GM21529 (cell line): ENCODE measurements around the gene PKMYT1.
A peak's percentile ranks its signal among the peaks of the same experiment; 100 is the strongest.

Experiments
- ATAC-seq: cut with Tn5 transposase; IDR thresholded peaks from one replicate; pipeline ENCODE4 v1.9.1; 2021; ENCODE audit not compliant: unreplicated experiment

Gene PKMYT1

DNA sequence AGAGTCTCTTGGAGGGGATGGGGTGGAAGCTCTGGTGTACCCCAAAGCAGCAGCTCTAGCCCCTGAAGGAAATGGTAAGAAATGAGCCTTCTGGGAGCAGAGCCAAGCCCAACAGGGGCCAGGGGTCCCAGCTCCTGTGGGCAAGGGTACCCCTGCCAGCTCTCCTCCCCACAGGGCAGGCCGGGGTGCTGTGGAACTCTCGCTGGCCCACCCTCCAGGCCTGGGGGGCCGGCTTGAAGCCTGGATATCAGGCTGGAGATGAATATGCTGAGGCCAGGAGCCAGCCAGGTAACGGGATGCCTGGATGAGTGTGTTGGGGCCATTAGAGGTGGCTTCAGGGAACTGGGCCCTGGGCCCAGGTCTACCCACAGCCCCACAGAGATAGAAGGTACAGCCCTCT lies 20.3 kb upstream of the PKMYT1 start:
- no peak for ATAC-seq

DNA sequence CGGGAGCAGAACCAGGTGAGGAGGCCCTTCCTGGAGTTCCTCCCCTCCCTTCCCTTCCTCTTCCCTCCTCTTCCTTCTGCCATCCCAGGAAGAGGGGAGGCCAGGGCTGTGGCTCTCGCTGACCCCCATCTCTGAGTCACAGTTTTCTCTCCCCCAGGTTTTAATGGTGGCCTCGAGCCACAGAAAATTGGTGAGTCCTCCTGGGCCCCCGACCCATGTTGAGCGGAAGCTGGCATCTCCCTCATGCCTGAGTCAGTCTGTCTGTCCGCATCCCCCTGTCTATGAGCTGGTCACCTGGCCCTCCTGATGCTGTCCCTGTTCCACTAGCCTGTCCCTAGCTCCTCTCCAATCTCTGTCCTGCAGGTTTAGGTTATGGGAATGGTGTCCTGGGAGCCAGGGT lies 19.7 kb upstream of the PKMYT1 start:
- ATAC-seq: no peak

DNA sequence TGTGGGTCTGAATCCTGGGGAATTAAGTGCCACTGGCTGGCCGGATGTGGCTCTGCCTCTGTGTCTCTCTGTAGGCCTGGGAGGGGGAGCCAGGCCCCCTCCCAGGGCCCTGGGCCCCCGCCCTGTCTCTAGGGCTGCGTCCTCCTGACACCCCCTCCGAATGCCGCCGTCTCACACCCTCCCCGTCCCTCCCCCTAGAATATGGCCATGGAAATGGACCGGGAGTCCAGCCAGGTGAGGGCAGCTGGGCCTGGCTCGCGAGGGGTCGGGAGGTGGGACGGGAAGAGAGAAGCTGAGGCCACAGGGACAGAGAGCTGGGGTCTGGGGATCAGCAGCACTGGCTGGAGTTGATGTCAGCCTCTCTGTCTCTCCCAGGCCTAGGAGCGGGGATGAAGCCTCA lies 16.1 kb upstream of the PKMYT1 start:
- no peak for ATAC-seq

DNA sequence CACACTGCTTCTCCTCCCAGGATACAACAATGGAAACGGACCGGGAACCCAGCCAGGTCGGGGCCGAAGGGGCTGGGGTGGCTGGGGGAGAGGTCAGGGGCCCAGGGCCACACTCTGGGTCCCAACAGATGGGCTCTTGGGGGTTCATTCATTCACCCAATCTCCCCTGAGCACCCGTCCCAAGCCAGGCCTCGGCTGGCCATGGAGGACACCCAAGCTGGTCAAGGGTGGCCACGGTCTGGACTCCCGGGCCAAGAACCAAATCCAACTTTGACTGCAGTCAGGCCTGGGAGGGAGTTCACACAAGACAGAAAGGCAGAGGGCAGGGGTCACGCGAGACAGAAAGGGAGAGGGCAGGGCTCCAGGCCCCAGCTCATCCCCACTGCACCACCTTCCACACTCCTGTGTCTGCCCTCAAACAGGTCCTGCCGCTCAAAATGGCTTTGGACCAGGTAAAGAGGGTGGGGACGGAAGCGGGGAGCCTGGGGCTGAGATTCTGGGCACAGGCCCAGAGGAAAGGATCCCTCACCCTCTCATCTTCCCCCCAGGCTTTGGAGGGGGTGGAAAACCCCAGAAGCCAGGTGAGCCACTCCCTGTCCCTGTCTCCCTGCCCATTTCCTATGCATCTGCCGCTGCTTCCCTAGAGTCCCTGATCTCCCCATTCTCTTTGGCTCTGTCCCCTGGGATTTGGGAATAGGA lies 12.3 kb upstream of the PKMYT1 start:
- no peak for ATAC-seq

DNA sequence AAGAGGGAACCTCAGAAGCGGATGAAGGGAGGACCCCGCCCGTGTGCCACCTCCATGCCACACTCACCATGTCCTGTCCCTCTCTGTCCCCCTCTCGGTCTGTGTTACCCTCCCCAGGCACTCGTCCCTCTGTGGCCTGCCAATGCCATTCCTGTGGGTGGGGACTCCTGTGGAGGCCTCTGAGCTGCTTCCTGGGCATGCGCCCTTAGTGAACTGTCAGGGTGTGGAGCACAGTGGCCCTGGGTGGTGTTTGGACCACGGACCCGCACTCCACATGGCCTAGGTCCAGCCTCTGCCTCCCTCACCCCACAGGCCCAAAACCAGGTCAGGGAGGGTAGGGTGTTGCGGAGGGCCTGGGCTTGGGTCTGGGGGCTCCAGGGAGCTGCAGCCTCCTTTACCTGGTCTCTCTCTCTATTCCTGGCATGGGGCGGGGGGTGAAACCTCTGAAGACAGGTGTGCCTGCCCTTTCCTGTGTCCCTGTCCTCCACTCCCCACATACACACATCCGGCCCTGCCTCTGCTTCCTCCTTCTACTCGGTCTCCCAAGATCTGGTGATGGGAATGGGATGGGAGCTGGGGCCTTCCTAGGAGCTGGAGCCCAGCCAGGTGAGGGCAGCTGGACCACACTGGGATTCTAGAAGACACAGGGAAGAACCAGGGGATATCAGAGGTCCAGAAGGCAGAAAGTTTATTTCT lies 11.5 kb upstream of the PKMYT1 start:
- no peak for ATAC-seq

DNA sequence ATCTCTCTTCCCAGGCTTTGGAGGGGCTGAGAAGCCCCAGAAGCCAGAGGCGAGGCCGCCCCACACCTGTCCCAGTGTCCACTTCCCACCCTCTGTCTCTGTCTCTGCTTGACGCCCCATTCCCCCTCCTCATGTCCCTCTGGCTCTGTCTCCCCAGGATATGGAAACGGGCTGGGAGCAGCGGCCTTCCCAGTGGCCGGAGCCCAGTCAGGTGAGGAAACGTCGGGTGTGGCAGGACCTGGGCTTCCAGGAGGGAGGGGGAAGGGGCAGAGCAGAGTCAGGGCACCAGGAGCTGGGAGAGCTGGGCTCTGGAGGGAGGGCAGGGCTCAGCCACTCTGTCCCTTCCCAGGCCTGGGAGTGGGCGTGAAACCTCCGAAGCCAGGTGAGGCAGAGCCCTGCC lies 10.6 kb upstream of the PKMYT1 start:
- no peak for ATAC-seq

DNA sequence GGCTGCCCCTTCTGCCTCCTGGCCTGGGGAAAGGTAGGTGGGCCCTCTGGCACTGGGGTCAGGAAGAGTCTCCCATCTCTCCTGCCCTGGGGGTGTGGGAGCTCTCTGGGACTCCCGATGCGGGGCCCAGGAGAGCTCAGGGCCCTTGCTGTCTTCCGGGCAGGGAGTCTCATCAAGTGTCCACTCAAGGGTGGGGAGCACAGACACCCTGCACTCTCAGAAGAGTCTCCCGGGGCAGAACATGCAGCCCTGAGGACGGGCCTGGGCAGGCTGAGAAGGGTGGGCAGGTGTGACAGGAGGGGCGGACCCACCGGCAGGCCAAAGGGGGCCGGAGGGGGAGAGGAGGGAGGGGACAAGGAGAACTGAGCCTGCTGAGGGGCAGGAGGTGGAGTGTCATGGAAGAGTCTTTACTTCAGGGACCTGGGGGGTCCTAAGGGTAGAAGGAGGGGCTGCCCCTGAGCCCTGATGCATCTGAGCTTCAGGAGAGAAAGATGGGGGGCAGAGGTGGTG lies 8.4 kb upstream of the PKMYT1 start:
- no peak for ATAC-seq

- ATAC-seq: no peak
These were observed 7.6 kb upstream of the PKMYT1 start for GRCh38 chr16:2987833-2988232.

GRCh38 chr16:2987286-2987685 lies 7.0 kb upstream of the PKMYT1 start:
- ATAC-seq: no peak

GRCh38 chr16:2986623-2987188 lies 6.5 kb upstream of the PKMYT1 start:
- ATAC-seq: no peak

GRCh38 chr16:2985893-2986355 lies 5.7 kb upstream of the PKMYT1 start:
- ATAC-seq: no peak

- no peak for ATAC-seq
These were observed 5.2 kb upstream of the PKMYT1 start for GRCh38 chr16:2985462-2985861.

GRCh38 chr16:2983706-2984136 lies 3.5 kb upstream of the PKMYT1 start:
- no peak for ATAC-seq

DNA sequence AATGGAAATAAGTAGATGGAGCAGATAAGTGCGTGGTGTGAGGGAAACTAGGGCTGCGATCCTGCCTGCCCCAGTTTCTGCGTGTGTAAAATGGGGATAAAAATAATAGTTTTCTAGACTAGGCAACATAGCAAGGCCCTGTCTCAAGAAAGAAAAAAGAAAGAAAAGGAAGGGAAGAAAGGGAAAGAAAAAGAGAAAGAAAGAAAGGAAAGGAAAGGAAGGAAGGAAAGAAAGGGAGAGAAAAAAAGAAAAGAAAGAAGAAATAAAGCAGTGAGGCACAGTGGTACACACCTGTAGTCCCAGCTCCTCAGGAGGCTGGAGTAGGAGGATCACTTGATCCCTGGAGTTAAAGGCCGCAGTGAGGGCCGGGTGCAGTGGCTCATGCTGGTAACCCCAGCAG lies 2.2 kb upstream of the PKMYT1 start:
- no peak for ATAC-seq

GRCh38 chr16:2981899-2982250 lies 1.6 kb upstream of the PKMYT1 start:
- no peak for ATAC-seq

- ATAC-seq: no peak
These were observed 1.1 kb upstream of the PKMYT1 start for GRCh38 chr16:2981177-2981898.

GRCh38 chr16:2979669-2980226 lies 498 bp downstream of the PKMYT1 start:
- peak; percentile 2 for ATAC-seq

GRCh38 chr16:2977440-2977839 lies 2.8 kb downstream of the PKMYT1 start:
- no peak for ATAC-seq

- ATAC-seq: no peak
These were observed 3.6 kb downstream of the PKMYT1 start for GRCh38 chr16:2976673-2977072.

GRCh38 chr16:2976201-2976600 lies 4.0 kb downstream of the PKMYT1 start:
- no peak for ATAC-seq

DNA sequence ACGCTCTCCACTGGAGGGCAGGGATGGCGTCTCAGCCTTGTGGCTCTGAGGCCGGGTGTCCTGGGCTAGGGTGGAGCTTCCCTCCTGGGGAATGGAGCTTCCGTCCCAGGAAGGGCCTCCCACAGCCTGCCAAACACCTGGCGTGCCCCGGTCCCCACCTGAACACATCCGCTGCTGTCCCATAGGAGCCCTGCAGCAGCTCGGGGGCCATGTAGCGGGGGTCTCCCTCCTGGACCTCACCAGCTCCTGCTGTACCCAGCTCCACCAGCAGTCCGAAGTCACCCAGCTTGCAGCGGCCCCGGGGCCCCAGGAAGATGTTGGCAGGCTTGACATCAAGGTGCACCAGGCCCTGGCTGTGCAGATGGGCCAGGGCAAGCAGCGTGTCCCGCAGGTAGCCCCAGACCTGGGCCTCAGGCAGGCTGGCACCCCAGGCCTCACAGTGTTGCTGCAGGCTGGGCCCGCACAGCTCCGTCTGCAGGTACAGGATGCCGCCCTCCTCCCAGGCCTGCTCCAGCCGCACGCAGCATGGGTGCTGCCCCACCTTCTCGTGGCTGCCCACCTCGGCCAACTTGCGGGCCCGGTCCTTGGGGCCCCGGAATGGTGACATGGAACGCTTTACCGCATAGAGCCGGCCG lies 5.0 kb downstream of the PKMYT1 start:
- ATAC-seq: no peak
